NCI-H1417 treated with DMSO at 0.1 percent for 48 hours (cell line): ENCODE data around the gene SLC25A13.

Source experiments
- DNase-seq: peaks from one replicate; lab custom pipeline; 2025; lab: John Stamatoyannopoulos, UW

The SLC25A13 gene

DNA sequence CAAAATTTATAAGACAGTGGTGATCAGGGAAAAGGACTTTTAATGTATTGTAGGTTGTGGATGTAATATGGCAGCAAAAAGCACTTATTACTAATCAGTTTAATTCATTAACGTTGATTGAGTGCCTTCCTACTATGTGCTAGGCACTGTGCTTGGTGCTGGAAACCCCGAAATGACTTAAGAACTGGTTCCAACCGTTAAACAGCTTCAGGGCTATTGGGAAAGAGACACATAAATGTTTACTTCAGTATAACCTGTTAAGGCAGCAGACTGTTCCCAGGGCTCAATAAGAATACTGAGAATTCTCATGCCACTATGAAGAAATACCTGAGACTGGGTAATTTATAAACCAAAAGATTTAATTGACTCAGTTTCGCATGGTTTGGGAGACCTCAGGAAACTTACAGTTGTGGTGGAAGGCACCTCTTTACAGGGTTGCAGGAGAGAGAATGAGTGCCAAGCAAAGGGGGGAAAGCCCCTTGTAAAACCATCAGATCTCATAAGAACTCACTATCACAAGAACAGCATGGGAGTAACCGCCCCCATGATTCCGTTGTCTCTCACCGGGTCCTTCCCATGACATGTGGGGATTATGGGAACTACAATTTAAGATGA lies 1.1 kb upstream of the SLC25A13 start:
- no peak for DNase-seq

DNA sequence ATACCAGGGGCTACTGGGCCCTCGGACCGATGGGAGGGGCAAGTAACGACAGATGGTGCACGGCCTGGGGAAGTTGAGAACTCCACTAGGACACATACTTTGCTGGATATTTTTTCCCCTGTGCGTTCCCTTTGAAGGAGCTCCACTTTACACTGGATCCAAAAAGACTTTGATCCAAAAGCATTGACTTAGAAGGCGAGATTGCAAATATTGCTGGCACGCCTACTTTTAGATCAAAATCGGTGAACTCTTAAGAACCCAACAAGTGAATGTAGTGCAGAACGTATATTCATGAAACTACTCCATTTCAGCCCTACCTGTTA lies 436 bp upstream of the SLC25A13 start:
- no peak for DNase-seq

DNA sequence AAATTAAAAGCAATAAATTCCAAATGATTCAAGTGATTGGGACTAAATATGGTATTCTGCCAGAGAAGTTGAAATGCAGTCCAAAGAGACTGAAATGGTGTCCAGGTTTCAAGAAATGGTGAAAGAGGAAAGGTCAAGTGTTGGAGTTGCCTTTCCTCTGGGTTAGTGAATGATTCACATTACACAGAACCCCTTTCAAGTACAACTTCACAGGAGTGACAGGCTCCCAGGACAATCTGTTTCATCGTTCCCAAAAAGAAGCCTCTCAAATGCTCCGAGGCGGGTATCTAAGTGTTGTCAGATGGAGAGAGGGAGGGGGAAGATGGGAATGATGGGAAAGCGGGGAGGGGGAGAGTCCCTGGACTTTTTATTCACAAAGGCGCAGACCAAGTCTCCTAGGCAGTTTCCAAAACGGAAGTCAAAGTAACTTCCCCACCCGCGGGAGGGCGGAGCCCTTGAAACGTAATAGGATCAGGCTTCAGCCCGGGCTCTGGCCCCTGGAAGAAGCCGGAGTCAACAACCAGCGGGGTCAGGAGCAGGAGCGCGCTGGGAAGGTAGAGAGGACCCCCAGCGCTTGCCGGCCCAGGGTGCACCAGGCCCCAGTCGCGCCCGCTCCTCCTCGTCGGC lies 754 bp downstream of the SLC25A13 start:
- DNase-seq = peak; percentile 64

DNA sequence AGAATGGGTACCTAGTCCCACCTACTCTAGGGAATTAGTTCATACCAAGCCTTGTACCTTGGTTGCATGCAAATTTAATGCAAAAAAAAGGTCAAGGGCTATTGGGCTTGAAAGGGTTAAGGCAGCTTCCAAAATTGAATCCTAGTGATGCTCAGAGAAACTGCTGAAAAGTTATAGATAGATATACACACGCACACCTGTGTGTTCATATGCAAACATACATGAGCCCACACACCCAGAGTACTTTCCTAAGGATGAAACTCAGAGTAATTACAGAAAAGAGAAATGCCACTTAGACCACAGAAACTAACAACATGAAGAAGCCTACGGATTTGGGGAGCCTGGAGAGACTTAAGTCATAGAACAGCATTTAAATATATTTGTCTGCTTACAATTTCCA lies 1.5 kb downstream of the SLC25A13 start:
- no peak for DNase-seq

DNA sequence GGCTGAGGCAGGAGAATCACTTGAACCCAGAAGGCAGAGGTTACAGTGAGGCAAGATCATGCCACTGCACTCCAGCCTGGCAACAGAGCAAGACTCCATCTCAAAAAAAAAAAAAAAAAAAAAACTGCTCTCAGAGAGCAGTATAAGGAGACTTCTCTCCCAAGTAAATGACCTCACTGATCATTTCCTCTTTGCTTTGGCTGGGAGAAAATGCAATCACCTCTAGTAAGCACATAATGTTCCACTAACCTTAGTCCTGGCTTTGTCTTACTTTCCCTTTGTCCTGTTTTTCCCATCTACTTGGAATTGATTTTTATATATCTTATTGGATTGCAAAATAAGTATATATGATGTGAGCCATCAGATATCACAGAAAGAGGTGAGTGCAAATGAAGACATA lies 2.5 kb downstream of the SLC25A13 start:
- DNase-seq = no peak

DNA sequence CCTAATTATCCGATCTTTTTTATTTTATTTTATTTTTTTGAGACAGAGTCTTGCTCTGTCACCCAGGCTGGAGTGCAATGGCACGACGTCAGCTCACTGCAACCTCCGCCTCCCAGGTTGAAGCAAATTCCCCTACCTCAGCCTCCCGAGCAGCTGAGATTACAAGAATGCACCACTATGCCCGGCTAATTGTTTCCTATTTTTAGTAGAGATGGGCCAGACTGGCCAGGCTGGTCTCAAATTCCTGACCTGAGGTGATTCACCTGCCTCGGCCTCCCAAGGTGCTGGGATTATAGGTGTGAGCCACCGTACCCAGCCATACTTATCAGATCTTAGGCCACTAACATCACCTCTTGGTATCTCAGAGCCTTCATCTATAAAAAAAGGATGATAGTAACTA lies 4.9 kb downstream of the SLC25A13 start:
- no peak for DNase-seq

DNA sequence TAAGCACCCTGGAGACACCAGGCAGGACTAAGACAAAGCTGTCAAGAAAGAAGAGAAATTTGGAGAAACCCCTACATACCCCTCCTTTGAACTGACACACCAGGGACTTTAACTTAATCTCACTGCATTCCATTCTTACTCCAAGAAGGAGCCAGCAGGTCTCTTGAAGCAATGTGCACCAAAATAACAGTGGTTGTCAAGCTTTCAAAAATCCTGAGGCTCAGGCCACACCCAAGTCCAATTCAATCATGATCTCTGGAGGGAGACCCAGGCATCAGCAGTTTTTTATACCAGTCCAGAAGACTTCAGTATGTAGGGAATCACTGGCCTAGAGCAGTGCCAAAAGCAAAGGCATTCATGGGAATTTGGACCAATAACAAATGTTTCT lies 6.8 kb downstream of the SLC25A13 start:
- DNase-seq = no peak

DNA sequence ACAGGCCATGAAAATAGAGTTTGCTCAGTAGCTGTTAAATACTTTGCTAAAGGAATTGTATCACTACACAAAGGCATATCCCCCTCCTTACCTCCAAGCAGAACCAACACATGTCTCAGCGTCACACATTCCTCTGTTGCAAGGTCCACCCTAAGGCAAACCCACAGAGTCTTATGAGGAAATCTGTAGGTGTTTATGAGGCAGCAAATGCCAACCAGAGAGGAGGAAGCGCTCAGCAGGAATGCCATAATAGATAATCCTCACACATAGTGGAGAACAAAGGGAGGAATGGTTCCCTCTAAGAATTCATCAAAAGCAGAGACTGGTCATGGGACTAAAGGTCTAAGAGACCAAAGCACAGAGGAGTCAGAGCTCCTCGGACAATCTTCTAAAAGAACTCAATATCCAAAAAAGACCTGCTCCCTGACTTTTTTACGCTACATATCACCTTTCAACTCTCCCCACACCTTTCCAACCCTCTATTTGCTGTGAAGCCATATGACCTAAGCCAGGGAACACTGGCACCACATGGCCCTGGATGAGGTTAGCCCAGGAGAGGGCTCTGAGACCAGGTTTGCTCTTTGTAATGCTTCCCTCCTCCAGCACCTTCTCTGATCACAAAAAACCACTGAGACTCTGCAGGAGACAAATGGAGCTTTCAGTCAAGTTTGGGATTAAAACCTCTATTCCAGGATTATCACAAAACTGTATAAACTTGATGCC lies 7.3 kb downstream of the SLC25A13 start:
- DNase-seq = no peak

DNA sequence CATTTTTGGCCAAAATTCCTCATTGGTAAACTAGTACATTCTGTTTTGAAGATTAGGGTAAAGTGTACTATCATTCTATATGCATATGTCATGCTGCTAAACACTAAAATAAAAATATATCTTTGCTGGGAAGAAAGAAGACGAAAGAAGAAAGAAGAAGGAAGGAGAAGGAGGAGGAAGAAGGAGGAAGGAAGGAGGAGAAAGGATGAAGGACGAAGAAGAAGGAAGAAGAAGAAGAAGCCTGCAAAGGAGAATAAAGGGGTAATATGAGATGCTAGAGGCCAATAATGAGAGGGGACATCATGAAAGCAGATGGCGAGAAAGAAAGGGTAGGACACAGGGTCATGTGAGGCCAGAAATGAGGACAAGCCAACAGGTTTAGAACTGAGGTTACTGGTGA lies 8.0 kb downstream of the SLC25A13 start:
- no peak for DNase-seq

DNA sequence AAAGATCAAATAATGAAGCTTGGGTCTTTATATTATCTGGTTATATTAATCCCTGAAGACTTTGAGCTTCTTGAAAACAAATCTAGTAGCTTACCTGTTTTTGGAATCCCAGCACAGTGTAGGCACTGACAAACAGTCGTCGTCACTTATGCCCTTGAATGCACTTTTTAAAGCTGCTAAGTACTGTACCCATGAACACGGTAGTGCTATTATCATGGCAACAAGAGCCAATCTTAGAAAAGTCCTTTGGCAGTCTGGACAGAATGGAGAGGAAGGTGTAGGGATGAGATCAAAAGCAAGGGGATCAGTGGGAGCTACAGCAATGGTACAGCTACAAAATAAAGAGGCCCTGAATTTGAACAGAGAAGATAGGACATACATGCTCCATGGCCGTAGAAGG lies 9.4 kb downstream of the SLC25A13 start:
- no peak for DNase-seq

DNA sequence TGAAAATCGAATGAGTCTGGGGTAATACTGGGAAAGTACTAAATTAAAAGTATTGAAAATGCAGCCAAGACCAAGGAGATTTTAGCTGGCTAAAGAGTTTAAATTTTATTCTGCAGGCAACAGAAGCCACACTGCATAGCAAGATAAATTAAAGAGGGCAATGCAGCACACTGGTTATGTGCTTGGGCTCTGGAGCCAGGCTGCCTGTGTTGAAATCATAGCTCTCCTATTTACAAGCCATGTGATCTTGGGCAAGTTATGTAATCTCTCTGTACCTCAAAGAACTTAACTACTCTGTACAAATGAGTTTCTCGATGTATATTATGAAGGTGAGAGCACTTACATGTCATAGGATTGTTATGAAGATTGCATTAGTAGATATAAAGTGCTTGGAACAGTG lies 9.9 kb downstream of the SLC25A13 start:
- DNase-seq = no peak

DNA sequence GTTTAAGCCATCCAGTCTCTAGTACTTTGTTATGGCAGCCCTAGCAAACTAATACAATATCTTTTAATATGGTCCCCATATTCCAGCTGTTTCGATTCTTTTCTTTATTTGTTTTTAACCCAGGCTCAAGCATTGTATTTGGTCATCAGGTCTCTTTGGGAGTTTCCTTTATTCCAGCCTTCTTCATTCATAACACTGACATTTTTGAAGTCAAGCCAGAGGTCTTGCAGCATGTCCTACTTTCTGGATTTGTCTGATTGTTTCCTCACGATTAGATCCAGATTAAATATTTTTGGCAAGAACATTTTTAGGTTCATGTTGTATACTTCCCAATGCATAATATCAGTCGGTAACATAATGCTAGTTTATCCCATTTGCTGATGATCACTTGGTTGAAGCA lies 11.8 kb downstream of the SLC25A13 start:
- DNase-seq = no peak

DNA sequence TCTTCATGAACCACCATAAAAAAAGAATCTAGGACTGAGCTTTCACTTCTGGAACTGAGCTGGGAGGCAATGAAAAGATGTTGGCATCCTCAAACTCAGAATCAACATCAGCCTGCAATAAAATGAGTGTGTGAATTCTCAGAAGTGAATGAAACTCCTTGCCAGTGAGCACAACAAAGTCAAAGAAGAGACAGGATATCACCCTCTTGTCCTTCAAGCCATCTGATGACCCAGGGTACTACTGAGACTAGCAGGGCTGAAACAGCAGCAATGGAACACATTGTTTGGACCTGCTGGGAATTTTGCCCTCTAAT lies 13.0 kb downstream of the SLC25A13 start:
- DNase-seq = no peak

DNA sequence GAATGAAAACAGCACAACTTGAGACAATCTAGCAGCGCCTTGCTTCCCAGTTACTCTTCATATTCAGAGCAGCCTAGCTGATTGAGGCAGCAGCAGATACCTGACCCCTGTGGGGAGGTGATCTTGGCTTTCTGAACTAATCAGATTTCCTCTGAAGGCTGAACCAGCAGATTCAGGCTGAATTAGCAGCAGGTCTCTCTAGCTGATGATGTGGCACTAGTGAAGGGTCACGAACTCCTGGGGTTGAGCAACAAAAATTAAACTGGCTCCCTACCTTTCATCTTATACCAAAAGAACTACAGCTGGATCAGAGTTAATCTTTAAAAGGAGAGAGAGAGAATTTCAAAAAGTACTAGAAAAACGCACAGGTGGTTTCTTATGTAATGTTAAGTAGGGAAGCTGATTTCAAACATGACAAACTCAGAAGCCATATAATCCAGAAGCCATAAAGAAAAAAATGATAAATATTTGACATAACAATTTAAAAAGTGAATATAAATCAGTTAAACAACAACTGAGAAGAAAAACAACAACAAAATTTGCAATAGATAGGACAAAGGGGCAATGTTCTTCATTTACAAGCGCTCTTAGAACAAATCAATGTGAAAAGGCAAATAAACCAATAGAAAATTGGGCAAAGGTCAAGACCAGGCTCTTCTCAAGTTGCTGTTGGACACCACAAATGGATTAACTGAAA lies 13.5 kb downstream of the SLC25A13 start:
- no peak for DNase-seq

DNA sequence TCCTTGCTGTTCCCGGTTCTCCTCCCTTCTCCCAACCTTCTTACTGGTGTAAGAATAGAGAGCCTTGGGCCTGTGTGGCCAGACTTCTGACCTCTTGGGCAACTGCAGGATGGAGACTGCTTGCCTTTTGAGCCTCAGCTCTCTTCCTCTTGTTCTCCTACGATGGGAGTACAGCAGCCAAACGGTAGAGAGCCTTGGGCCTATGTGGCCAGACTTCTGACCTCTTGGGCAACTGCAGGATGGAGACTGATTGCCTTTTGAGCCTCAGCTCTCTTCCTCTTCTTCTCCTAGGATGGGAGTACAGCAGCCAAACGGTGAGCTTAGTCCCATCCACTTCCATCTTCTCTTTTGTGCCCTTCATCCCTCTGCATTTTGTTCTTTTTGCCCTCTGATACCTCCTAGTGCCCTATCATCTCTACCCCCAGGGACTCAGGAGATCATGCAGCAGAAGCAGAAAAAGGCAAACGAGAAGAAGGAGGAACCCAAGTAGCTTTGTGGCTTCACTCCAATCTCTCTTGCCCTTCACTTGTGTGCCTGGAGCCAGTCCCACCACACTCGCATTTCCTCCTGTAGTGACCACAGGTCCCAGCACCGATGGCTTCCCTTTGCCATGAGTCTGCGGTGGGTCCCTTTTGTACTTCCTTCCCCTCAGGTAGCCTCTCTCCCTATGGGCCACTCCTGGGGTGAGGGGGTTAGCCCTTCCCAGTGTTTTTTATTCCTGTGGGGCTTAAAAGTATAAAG lies 15.3 kb downstream of the SLC25A13 start:
- DNase-seq = no peak

DNA sequence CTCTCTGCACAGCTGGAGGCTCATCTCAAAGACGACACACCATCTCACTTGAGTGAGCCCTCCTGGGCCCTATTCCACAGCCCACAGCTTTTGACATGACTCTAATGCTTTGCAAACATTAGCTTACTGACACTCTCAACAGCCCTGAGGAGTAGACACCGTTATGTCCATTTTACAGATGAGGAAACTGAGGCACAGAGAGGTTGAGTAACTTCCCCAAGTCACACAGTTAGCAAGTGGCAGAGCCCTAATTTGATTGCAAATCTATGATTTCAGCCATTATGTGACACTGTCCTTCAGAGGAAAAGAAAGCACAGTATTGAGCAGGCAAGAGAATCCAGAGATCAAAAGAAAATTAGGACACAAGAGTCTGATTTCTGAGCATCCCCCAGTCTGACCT lies 16.0 kb downstream of the SLC25A13 start:
- no peak for DNase-seq

DNA sequence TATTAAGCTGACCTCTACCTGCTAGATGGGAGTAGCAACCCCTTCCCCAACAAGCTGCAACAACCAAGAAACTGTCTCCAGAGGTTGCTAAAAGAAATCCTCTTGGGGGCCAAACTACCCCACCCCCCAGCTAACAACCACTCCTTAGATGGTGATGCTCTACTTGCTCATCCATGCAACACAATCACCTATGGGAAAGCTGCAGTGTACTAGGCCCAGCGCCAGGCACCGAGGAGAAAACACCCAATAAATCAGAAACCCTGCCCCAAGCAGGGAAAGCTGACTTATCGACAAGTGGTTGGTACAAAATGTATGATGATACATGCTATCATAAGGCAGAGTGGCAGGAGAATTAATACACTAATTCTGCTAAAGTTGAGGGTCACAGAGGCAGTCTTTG lies 17.3 kb downstream of the SLC25A13 start:
- no peak for DNase-seq

DNA sequence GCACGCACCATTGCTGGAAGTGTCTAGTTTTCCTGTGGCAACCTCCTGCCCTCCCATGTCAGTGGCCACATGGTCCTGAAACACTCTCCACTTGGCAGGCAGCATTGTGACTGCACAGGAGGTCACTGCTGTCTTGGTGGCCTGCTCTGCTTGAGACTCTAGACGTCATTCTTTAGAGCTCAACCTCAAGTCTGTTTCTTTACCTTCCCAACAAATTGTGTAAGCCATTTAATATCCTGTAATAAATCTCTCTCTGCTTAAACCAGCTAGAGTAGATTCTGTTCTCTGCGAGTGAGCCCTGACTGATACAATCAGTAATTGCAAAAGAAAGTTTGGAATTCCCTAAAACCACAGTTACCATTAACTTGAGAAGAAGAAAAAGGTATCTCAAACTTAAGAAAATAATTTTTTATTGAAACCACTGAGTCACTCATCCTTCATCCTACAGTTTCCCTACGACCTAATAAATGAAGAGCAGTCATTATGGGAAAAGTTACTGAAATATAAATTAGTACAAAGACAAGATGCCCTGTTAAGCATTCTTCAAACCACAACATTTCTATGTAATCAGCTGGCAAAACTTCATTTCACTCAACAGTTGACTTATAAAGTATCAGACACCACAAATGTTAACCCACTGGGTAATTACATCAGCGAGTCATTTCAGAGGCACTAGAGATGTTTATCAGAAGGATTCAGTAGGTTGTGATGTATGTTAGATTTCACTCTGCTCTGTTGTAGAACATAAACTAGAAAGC lies 18.0 kb downstream of the SLC25A13 start:
- no peak for DNase-seq

DNA sequence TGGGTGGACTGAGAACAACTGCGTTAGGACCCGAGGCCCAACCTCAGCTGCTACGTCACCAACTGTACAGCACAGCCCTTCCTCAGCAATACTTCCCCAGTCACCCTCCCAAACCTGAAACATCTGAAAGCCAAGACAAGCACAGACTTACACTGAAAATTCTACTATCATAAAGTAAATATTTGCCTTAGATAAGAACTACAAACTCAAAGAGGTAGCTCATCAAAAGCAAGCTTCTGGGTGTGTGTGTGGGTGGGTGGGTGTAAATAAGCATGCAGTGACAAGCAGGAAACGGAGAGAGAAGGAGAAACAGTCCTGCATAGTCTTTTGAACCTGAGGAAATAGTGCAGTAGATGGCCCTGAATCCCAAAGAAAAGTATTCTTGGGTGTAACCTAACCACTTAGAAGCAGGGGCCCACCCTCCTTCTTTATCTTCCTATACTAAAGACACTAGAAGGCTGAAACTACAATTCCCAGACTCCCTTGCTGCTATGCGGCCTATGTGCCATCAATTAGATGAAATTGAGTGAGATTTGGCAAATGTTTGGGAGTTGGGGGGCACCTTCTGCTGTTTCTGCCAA lies 18.7 kb downstream of the SLC25A13 start:
- no peak for DNase-seq

DNA sequence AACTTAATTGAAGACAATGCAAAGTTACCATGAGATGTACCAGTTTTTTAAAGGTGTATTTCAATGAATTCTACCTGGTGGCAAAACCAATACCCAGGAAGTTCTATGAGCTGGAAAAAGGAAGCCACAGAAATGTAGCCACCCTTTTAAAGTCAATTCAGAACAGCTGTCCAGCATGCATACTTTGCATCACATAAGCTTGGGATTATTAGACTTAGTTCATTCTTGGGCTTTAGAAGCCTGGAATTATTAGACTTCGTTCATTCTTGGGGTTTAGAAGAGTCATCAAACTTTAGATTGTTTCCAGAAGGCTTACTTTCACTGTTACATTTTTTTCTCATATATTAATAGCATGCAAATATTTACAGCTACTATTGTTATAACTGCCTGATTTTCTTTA lies 20.9 kb downstream of the SLC25A13 start:
- DNase-seq = no peak

DNA sequence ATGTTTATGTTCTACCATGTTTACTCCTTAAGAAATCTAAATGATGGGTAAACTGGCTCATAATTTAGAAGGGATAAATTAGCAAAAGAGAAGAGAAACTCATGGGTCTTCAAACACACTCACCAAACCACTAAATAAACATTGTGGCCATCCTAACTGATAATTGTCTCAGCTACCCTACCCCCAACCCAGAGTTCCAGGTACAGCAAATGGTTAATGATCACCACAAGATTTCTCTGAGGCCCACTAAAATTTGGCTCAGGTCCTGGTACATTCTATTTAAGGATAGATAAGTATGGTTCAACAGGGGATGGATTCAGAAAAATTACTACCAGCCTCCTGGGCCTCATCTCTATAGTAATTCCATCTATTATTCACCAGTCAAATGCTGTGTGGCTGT lies 21.4 kb downstream of the SLC25A13 start:
- no peak for DNase-seq

DNA sequence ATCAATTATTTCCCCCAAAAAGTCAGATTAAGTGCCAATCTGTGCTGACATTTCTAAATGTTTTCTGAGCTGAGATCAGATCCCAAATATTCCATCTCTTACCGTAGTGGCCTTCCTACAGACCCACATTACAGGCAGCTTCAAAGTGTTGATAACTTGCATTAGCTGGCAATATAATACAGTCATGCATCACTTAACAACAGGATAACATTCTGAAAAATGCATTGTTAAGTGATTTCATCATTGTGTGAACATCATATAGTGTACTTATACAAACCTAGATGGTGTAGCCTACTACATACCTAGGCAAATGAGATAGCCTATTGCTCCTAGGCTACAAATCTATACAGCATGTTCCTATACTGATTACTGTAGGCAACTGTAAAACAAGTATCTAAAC lies 22.4 kb downstream of the SLC25A13 start:
- no peak for DNase-seq
